Measurements from ENCODE around the gene DDX3X. TPM values are rescaled to one million over a fixed set of nuclear protein-coding genes. Genes with fewer than 3 reads are reported as not detected.

Gene DDX3X
- total and polyA plus RNA-seq, 4 donors, result 48.4 to 216 (median 85.6) TPM

- Histone ChIP-seq H3K27me3 (ENCODE audit: control insufficient read depth in 4 of 4, insufficient read depth in 4 of 4, low read length in 3 of 4) (no peaks in the 10 kb centered on the region), H3K9me3 (ENCODE audit: control insufficient read depth in 4 of 4, low read length in 3 of 4) (no peaks in the 10 kb centered on the region), H3K4me3 (ENCODE audit: low read depth in 1 of 3, low read length in 3 of 3) (no peak overlapping the region), H3K9ac (ENCODE audit: low read depth in 1 of 2, low read length in 2 of 2) (no peak overlapping the region), H3K36me3 (ENCODE audit: control insufficient read depth in 4 of 4, insufficient read depth in 3 of 4, low read depth in 1 of 4, low read length in 3 of 4) (no peaks in the 10 kb centered on the region), H3K27ac (ENCODE audit: low read depth in 1 of 2, low read length in 2 of 2) (peak overlapping the region; percentile 61 to 66), H3K4me1 (ENCODE audit: control insufficient read depth in 4 of 4, insufficient read depth in 4 of 4, low read length in 3 of 4) (peaks cover 0 to 6% (median 4%) of the 10 kb centered on the region in 4 donors)
- no peak for DNase-seq (ENCODE audit: low spot score)
- peak; percentile 54 for TF ChIP-seq ZBTB33 (IDR thresholded peaks at IDR 0.05)
- TF ChIP-seq JUND (IDR thresholded peaks at IDR 0.05), result peak; percentile 97 to 98
- TF ChIP-seq NR2F2 (IDR thresholded peaks at IDR 0.05), result peak; percentile 97
- TF ChIP-seq ATF3 (IDR thresholded peaks at IDR 0.05), result peak; percentile 96
- TF ChIP-seq RXRA (IDR thresholded peaks at IDR 0.05), result peak; percentile 94 to 95
- peak; percentile 91 for TF ChIP-seq HNF4G (IDR thresholded peaks at IDR 0.05)
- peak; percentile 98 for TF ChIP-seq SP1 (IDR thresholded peaks at IDR 0.05)
- peak; percentile 32 to 47 for TF ChIP-seq RAD21 (IDR thresholded peaks at IDR 0.05)
- no peak for TF ChIP-seq YY1 (IDR thresholded peaks at IDR 0.05)
- TF ChIP-seq HNF4A (conservative IDR thresholded peaks at IDR 0.05), result peak; percentile 97 to 98
- TF ChIP-seq, protein P1, sequence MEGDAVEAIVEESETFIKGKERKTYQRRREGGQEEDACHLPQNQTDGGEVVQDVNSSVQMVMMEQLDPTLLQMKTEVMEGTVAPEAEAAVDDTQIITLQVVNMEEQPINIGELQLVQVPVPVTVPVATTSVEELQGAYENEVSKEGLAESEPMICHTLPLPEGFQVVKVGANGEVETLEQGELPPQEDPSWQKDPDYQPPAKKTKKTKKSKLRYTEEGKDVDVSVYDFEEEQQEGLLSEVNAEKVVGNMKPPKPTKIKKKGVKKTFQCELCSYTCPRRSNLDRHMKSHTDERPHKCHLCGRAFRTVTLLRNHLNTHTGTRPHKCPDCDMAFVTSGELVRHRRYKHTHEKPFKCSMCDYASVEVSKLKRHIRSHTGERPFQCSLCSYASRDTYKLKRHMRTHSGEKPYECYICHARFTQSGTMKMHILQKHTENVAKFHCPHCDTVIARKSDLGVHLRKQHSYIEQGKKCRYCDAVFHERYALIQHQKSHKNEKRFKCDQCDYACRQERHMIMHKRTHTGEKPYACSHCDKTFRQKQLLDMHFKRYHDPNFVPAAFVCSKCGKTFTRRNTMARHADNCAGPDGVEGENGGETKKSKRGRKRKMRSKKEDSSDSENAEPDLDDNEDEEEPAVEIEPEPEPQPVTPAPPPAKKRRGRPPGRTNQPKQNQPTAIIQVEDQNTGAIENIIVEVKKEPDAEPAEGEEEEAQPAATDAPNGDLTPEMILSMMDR (IDR thresholded peaks at IDR 0.05; ENCODE audit: low read depth, low read length, missing input control), result no peak
- peak in 1 of 2 donors; percentile 42 for TF ChIP-seq EGR1 (IDR thresholded peaks at IDR 0.05; ENCODE audit: low read depth in 2 of 2)
- TF ChIP-seq FOXA1 (IDR thresholded peaks at IDR 0.05), result peak; percentile 29
- no peak for TF ChIP-seq TAF1 (conservative IDR thresholded peaks at IDR 0.05)
- TF ChIP-seq, protein P2, sequence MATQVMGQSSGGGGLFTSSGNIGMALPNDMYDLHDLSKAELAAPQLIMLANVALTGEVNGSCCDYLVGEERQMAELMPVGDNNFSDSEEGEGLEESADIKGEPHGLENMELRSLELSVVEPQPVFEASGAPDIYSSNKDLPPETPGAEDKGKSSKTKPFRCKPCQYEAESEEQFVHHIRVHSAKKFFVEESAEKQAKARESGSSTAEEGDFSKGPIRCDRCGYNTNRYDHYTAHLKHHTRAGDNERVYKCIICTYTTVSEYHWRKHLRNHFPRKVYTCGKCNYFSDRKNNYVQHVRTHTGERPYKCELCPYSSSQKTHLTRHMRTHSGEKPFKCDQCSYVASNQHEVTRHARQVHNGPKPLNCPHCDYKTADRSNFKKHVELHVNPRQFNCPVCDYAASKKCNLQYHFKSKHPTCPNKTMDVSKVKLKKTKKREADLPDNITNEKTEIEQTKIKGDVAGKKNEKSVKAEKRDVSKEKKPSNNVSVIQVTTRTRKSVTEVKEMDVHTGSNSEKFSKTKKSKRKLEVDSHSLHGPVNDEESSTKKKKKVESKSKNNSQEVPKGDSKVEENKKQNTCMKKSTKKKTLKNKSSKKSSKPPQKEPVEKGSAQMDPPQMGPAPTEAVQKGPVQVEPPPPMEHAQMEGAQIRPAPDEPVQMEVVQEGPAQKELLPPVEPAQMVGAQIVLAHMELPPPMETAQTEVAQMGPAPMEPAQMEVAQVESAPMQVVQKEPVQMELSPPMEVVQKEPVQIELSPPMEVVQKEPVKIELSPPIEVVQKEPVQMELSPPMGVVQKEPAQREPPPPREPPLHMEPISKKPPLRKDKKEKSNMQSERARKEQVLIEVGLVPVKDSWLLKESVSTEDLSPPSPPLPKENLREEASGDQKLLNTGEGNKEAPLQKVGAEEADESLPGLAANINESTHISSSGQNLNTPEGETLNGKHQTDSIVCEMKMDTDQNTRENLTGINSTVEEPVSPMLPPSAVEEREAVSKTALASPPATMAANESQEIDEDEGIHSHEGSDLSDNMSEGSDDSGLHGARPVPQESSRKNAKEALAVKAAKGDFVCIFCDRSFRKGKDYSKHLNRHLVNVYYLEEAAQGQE (IDR thresholded peaks at IDR 0.05), result peak; percentile 53
- no peak for TF ChIP-seq FOXA2 (IDR thresholded peaks at IDR 0.05)
- TF ChIP-seq GABPA (IDR thresholded peaks at IDR 0.05 in 1 of 2, conservative IDR thresholded peaks at IDR 0.05 in 1 of 2), result no peak
- TF ChIP-seq MAX (IDR thresholded peaks at IDR 0.05), result peak; percentile 74
- WGBS, result 17% methylated on average over 5 of the region's 5 CpGs
These were observed 47.7 kb downstream of the DDX3X start for GRCh38 chrX:41381685-41382084.
